ENCODE data around the gene COL25A1. TPM values are rescaled to one million over a fixed set of nuclear protein-coding genes. Genes with fewer than 3 reads are reported as not detected.

COL25A1 gene
- total RNA-seq, 2 donors from 2014 or later = 4.0 to 6.2 TPM

GRCh38 chr4:108943371-108943770 is 359.1 kb downstream of the COL25A1 start:
- H3K27ac ChIP-seq (ENCODE audit: low read depth, low read length) = no peak overlapping the region
- Mint-ChIP-seq H3K36me3 (ENCODE audit: low read depth) (no peaks in the 10 kb centered on the region), H3K4me1 (peaks cover 17% of the 10 kb centered on the region), H3K27ac (no peak overlapping the region), H3K27me3 (ENCODE audit: insufficient read depth) (peaks cover 3% of the 10 kb centered on the region), H3K9me3 (no peaks in the 10 kb centered on the region), H3K4me3 (no peak overlapping the region)
- no peak overlapping the region for H3K4me3 ChIP-seq (ENCODE audit: low read length)
- H3K9me3 ChIP-seq (ENCODE audit: control insufficient read depth, low read length) = no peaks in the 10 kb centered on the region
- peaks cover 9% of the 10 kb centered on the region for H3K4me1 ChIP-seq (ENCODE audit: control insufficient read depth, insufficient read depth, low read length)
- TF ChIP-seq, protein P1, sequence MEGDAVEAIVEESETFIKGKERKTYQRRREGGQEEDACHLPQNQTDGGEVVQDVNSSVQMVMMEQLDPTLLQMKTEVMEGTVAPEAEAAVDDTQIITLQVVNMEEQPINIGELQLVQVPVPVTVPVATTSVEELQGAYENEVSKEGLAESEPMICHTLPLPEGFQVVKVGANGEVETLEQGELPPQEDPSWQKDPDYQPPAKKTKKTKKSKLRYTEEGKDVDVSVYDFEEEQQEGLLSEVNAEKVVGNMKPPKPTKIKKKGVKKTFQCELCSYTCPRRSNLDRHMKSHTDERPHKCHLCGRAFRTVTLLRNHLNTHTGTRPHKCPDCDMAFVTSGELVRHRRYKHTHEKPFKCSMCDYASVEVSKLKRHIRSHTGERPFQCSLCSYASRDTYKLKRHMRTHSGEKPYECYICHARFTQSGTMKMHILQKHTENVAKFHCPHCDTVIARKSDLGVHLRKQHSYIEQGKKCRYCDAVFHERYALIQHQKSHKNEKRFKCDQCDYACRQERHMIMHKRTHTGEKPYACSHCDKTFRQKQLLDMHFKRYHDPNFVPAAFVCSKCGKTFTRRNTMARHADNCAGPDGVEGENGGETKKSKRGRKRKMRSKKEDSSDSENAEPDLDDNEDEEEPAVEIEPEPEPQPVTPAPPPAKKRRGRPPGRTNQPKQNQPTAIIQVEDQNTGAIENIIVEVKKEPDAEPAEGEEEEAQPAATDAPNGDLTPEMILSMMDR (conservative IDR thresholded peaks at IDR 0.05) = no peak
- WGBS, 2 experiments (ENCODE audit: insufficient coverage in 1 of 2, insufficient read length in 1 of 2) = 86% methylated on average over 3 of the region's 3 CpGs; no CpG with 5 or more reads in 1 of the 2 experiments
- no peaks in the 10 kb centered on the region for H3K36me3 ChIP-seq (ENCODE audit: control insufficient read depth, insufficient read depth, low read length)
- no peak for DNase-seq
- no peaks in the 10 kb centered on the region for H3K27me3 ChIP-seq (ENCODE audit: control insufficient read depth, insufficient read depth, low read length, poor library complexity, severe bottlenecking)
- H3K9ac ChIP-seq (ENCODE audit: extremely low read depth, low read length, poor library complexity, severe bottlenecking) = no peak overlapping the region

DNA sequence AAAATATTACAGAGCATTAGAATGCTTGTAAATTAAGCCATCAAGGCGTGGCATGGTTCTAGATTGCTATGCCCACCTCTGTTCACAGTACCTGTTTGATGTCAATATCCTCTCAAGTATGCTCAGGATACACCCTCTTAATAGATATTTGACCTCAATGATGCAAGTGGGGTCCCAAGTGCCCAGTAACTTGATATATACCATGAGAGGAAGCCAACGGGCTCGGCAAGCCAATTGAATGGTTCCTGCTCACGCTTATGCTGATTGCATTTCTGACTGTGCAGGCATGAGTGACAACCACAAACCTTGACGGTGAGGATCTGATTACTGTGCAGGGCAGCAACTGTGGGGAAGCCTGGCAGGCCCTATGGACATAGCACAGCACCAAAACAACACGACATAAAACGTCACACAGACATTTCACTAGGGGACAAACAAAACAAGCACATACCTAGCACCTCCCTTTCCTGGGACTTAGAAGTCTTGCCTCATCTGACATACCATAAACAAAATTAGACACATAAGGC is 360.5 kb downstream of the COL25A1 start:
- WGBS, 2 experiments (ENCODE audit: insufficient coverage in 1 of 2, insufficient read length in 1 of 2) = 92 to 93% methylated on average over 6 to 7 of the region's 7 CpGs
- Mint-ChIP-seq H3K27me3 (ENCODE audit: insufficient read depth) (peaks cover 3% of the 10 kb centered on the region), H3K4me3 (no peak overlapping the region), H3K27ac (no peak overlapping the region), H3K4me1 (peaks cover 21% of the 10 kb centered on the region), H3K36me3 (ENCODE audit: low read depth) (no peaks in the 10 kb centered on the region), H3K9me3 (no peaks in the 10 kb centered on the region)
- Histone ChIP-seq H3K27ac (ENCODE audit: low read depth, low read length) (no peak overlapping the region), H3K4me3 (ENCODE audit: low read length) (no peak overlapping the region), H3K36me3 (ENCODE audit: control insufficient read depth, insufficient read depth, low read length) (no peaks in the 10 kb centered on the region), H3K27me3 (ENCODE audit: control insufficient read depth, insufficient read depth, low read length, poor library complexity, severe bottlenecking) (no peaks in the 10 kb centered on the region), H3K9ac (ENCODE audit: extremely low read depth, low read length, poor library complexity, severe bottlenecking) (no peak overlapping the region), H3K4me1 (ENCODE audit: control insufficient read depth, insufficient read depth, low read length) (peaks cover 9% of the 10 kb centered on the region), H3K9me3 (ENCODE audit: control insufficient read depth, low read length) (no peaks in the 10 kb centered on the region)
- no peak for DNase-seq
- TF ChIP-seq, protein P1 (conservative IDR thresholded peaks at IDR 0.05) = no peak

DNA sequence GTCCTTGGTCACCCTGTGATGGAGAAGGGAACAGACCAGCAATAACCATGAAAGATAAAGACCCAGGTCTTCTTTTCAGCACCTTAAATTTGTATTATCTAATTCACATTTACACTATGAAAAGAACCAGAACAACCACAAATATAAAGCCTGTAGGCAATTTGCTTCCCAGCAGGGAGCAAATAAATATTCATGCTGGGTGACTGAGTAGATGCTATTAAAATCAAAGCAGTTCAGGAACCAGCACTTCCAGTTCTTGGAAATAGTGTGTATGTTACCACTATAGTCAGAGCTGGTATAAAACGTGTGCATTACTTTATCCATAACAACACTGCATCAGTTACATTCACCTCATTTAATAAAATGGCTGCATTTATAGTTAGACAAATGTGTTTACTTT is 361.8 kb downstream of the COL25A1 start:
- Mint-ChIP-seq H3K4me3 (no peak overlapping the region), H3K27me3 (ENCODE audit: insufficient read depth) (no peaks in the 10 kb centered on the region), H3K36me3 (ENCODE audit: low read depth) (no peaks in the 10 kb centered on the region), H3K4me1 (peaks cover 24% of the 10 kb centered on the region), H3K9me3 (no peaks in the 10 kb centered on the region), H3K27ac (no peak overlapping the region)
- no peaks in the 10 kb centered on the region for H3K27me3 ChIP-seq (ENCODE audit: control insufficient read depth, insufficient read depth, low read length, poor library complexity, severe bottlenecking)
- H3K27ac ChIP-seq (ENCODE audit: low read depth, low read length) = no peak overlapping the region
- no peak overlapping the region for H3K9ac ChIP-seq (ENCODE audit: extremely low read depth, low read length, poor library complexity, severe bottlenecking)
- H3K9me3 ChIP-seq (ENCODE audit: control insufficient read depth, low read length) = no peaks in the 10 kb centered on the region
- DNase-seq = no peak
- no peak overlapping the region for H3K4me3 ChIP-seq (ENCODE audit: low read length)
- no peaks in the 10 kb centered on the region for H3K36me3 ChIP-seq (ENCODE audit: control insufficient read depth, insufficient read depth, low read length)
- TF ChIP-seq, protein P1 (conservative IDR thresholded peaks at IDR 0.05) = no peak
- peaks cover 9% of the 10 kb centered on the region for H3K4me1 ChIP-seq (ENCODE audit: control insufficient read depth, insufficient read depth, low read length)
- WGBS, 2 experiments (ENCODE audit: insufficient coverage in 1 of 2, insufficient read length in 1 of 2) = 100% methylated on average over 1 of the region's 1 CpG; no CpG with 5 or more reads in 1 of the 2 experiments

Data from endodermal cell (in vitro differentiated cells).